Osteoblast (primary cell): Measurements from ENCODE around the gene MANSC1. TPM values are rescaled to one million over a fixed set of nuclear protein-coding genes. Genes with fewer than 3 reads are reported as not detected.

Experiments used
- DNase-seq: peaks from one replicate; pipeline ENCODE4 v3.0.0; 2011; ENCODE audit warnings: low spot score, mixed read lengths; ENCODE audit not compliant: insufficient read length; ENCODE audit errors: missing footprints
- H2AFZ ChIP-seq: 2 replicates; pipeline ENCODE4 v1.6.0; 2011; ENCODE audit warnings: mild to moderate bottlenecking, low read length
- H3K27ac ChIP-seq: 2 replicates; pipeline ENCODE4 v1.5.1; 2011; ENCODE audit warnings: mild to moderate bottlenecking, low read depth, low read length, moderate library complexity
- H3K27me3 ChIP-seq: 2 replicates; pipeline ENCODE4 v1.6.0; 2012; ENCODE audit warnings: mild to moderate bottlenecking, control low read depth, inconsistent platforms, low read length, moderate library complexity; ENCODE audit not compliant: insufficient read depth
- H3K36me3 ChIP-seq: 2 replicates; pipeline ENCODE4 v1.5.1; 2011; ENCODE audit warnings: mild to moderate bottlenecking, low read length, control low read depth, moderate library complexity; ENCODE audit not compliant: insufficient read depth
- H3K4me1 ChIP-seq: 2 replicates; pipeline ENCODE4 v1.5.1; 2011; ENCODE audit warnings: mild to moderate bottlenecking, low read length, control low read depth, moderate library complexity; ENCODE audit not compliant: insufficient read depth
- H3K4me2 ChIP-seq: 2 replicates; pipeline ENCODE4 v1.6.0; 2011; ENCODE audit warnings: mild to moderate bottlenecking, low read length; ENCODE audit not compliant: insufficient read depth
- H3K4me3 ChIP-seq: fragments of 200-600 bp; sonication (generic); 3 replicates; pipeline ENCODE4 v1.5.1; 2012; ENCODE audit warnings: mild to moderate bottlenecking, low read length, inconsistent platforms; ENCODE audit not compliant: insufficient read depth
- H3K79me2 ChIP-seq: 2 replicates; pipeline ENCODE4 v1.6.0; 2012; ENCODE audit warnings: mild to moderate bottlenecking, low read length, control low read depth, inconsistent platforms; ENCODE audit not compliant: insufficient read depth
- H3K9me3 ChIP-seq: 2 replicates; pipeline ENCODE4 v1.5.1; 2011; ENCODE audit warnings: low read depth, low read length, control low read depth
- H4K20me1 ChIP-seq: 2 replicates; pipeline ENCODE4 v1.6.0; 2012; ENCODE audit warnings: mild to moderate bottlenecking, low read length, control low read depth; ENCODE audit not compliant: insufficient read depth
- CTCF ChIP-seq: IDR thresholded peaks from 2 replicates; pipeline ENCODE4 v1.5.1; 2011; ENCODE audit warnings: mild to moderate bottlenecking, low read depth, low read length, moderate library complexity; ENCODE audit errors: extremely low read depth
- total RNA-seq: library from RNA; depleted of rRNA; stranded (reverse); fragments of >200 nt; gene quantifications from 2 replicates; pipeline ENCODE4 v1.2.3, GENCODE V29; 2012

The MANSC1 gene
- total RNA-seq: 3.3 and 4.7 TPM in 2 replicates

- peak within 1 kb of the TSS; percentile 84 for H3K4me2 ChIP-seq
- H3K4me1 ChIP-seq: no peaks in the 10 kb centered on the region
- H3K27ac ChIP-seq: no peak within 1 kb of the TSS
- no peaks in the 10 kb centered on the region for H4K20me1 ChIP-seq
- peak; percentile 86 for DNase-seq
- H3K36me3 ChIP-seq: no peaks in the 10 kb centered on the region
- peak within 1 kb of the TSS; percentile 79 for H3K4me3 ChIP-seq
- no peaks in the 10 kb centered on the region for H3K79me2 ChIP-seq
- H3K27me3 ChIP-seq: no peaks in the 10 kb centered on the region
- H2AFZ ChIP-seq: peak within 1 kb of the TSS; percentile 92
- H3K9me3 ChIP-seq: no peaks in the 10 kb centered on the region
- TF ChIP-seq CTCF: peak; percentile 7
Measured at GRCh38 chr12:12349711-12350665, at the start of gene MANSC1. MANSC1 (minus strand) TSS chr12:12350242; CDS start chr12:12343314, 6,928 bp downstream.

- peaks cover 6% of the 10 kb centered on the region for H3K79me2 ChIP-seq
Measured at GRCh38 chr12:12399161-12399560, 49.1 kb upstream of the MANSC1 start.

GRCh38 chr12:12398026-12398859 lies 48.2 kb upstream of the MANSC1 start:
- TF ChIP-seq CTCF: peak; percentile 35

More at GRCh38 chr12:12399161-12399560, 49.1 kb upstream of the MANSC1 start:
- H3K4me2 ChIP-seq: no peak overlapping the region
- H3K4me1 ChIP-seq: peaks cover 14% of the 10 kb centered on the region
- H3K36me3 ChIP-seq: no peaks in the 10 kb centered on the region
- H3K9me3 ChIP-seq: no peaks in the 10 kb centered on the region
- H3K4me3 ChIP-seq: no peak overlapping the region
- no peak overlapping the region for H3K27ac ChIP-seq
- TF ChIP-seq CTCF: no peak
- no peak for DNase-seq
- H3K27me3 ChIP-seq: no peaks in the 10 kb centered on the region
- H2AFZ ChIP-seq: no peak overlapping the region
- H4K20me1 ChIP-seq: no peaks in the 10 kb centered on the region

More at GRCh38 chr12:12398026-12398859, 48.2 kb upstream of the MANSC1 start:
- H3K36me3 ChIP-seq: no peaks in the 10 kb centered on the region
- peak overlapping the region; percentile 87 for H3K27ac ChIP-seq
- peaks cover 14% of the 10 kb centered on the region for H3K4me1 ChIP-seq
- no peaks in the 10 kb centered on the region for H3K9me3 ChIP-seq
- H3K79me2 ChIP-seq: peaks cover 6% of the 10 kb centered on the region
- peak; percentile 97 for DNase-seq
- H3K27me3 ChIP-seq: no peaks in the 10 kb centered on the region
- H3K4me2 ChIP-seq: peak overlapping the region; percentile 74
- peak overlapping the region; percentile 21 for H3K4me3 ChIP-seq
- H2AFZ ChIP-seq: peak overlapping the region; percentile 8
- H4K20me1 ChIP-seq: no peaks in the 10 kb centered on the region
